Ovary (tissue), 9 donors: ENCODE results near the gene ATP6V0E1. TPM values are rescaled to one million over a fixed set of nuclear protein-coding genes. Genes with fewer than 3 reads are reported as not detected.
A peak's percentile ranks its signal among the peaks of the same experiment; 100 is the strongest.

Source experiments
- DNase-seq, 5 donors: peaks; one replicate each; pipeline ENCODE4 v3.0.0-alpha.2; 2019 to 2020
- H3K27ac ChIP-seq, 2 donors: fragments of 200-600 bp; one replicate each; pipeline versions ENCODE4 v1.5.1 to v1.8.0; 2019 to 2022
- H3K27me3 ChIP-seq: fragments of 200-600 bp; one replicate; pipeline ENCODE4 v1.8.0; 2022
- H3K36me3 ChIP-seq: fragments of 200-600 bp; sonication (generic); one replicate; pipeline ENCODE4 v1.5.1; 2019
- H3K4me1 ChIP-seq: one replicate; pipeline ENCODE4 v1.8.1; 2013; ENCODE audit warnings: mild to moderate bottlenecking, moderate library complexity; ENCODE audit not compliant: insufficient read depth
- H3K4me3 ChIP-seq: fragments of 200-600 bp; sonication (generic); one replicate; pipeline ENCODE4 v1.5.1; 2017
- H3K9me3 ChIP-seq, 2 donors: fragments of 200-600 bp in 1 of 2; sonication (generic) in 1 of 2; one replicate each; pipeline versions ENCODE4 v1.5.1 to v1.8.1; 2013 to 2019; ENCODE audit warnings: mild to moderate bottlenecking in 1 of 2, moderate library complexity in 1 of 2
- EP300 ChIP-seq: sonication (generic); formaldehyde crosslinking; IDR thresholded peaks from one replicate; pipeline ENCODE4 v1.6.1; 2017; ENCODE audit warnings: antibody characterized with exemption
- POLR2A ChIP-seq: fragments of 450-650 bp; IDR thresholded peaks from one replicate; pipeline ENCODE4 v1.6.1; 2017; ENCODE audit warnings: antibody characterized with exemption, mild to moderate bottlenecking, moderate library complexity
- WGBS, 3 donors: extraction: QIAGEN DNeasy Blood & Tissue Kit in 1 of 3; methylation state at CpG; one replicate each; pipeline versions ENCODE4 v1.1.5 to v1.1.7; 2013 to 2017; 5-methylcytosine and 5-hydroxymethylcytosine counted together
- intact Hi-C, 4 donors: fragments of 100-400 bp; cut with DNase I; formaldehyde crosslinking; loops; one replicate each; pipeline versions ENCODE4 v1.11.0 to v1.15.1; 2022 to 2023
- polyA plus RNA-seq, 2 donors: library from polyadenylated mRNA; stranded (reverse); fragments of 200-250 nt in 1 of 2; fragments of 350-450 nt in 1 of 2; fragmentation: Illumina TruSeq in 1 of 2; extraction: RNeasy Lipid Tissue Mini Kit (QIAGEN cat#74804) in 1 of 2; gene quantifications; one replicate each; pipeline ENCODE4 v1.2.3, GENCODE V29; 2013 to 2014
- total RNA-seq, 7 donors: library from RNA; depleted of rRNA in 2 of 7; stranded (reverse); fragments of >200 nt in 2 of 7; fragmentation: NEBNext Ultra II Directional in 3 of 7; extraction: Animal tissue kit (Norgen Biotek cat#: 25700) in 3 of 7; gene quantifications; one replicate each; pipeline versions ENCODE4 v1.1.0 to v1.2.4, GENCODE V29; 2016 to 2023
- TF ChIP-seq, protein P1 (sequence below), 3 donors: fragments of 450-650 bp in 2 of 3; fragments of 200-600 bp in 1 of 3; IDR thresholded peaks; one replicate each; pipeline versions ENCODE4 v1.5.1 to v1.8.0; 2016 to 2022; ENCODE audit warnings: antibody characterized with exemption in 3 of 3, mild to moderate bottlenecking in 1 of 3
- donor health status: DM: no; HTN: no; CAD: no; lungs with moderate emphysema.
- donor health status: DM: no; HTN: no; CAD: no.
- donor health status: Bipolar disorder and iron deficiency.
- donor health status: DM: yes; HTN: yes; CAD: no.
- donor health status: DM: no; HTN: no; CAD: no.
- donor health status: DM: yes; HTN: yes; CAD: no.

ATP6V0E1 gene
- total and polyA plus RNA-seq, 9 donors = 99.7 to 376 (median 164) TPM

DNA sequence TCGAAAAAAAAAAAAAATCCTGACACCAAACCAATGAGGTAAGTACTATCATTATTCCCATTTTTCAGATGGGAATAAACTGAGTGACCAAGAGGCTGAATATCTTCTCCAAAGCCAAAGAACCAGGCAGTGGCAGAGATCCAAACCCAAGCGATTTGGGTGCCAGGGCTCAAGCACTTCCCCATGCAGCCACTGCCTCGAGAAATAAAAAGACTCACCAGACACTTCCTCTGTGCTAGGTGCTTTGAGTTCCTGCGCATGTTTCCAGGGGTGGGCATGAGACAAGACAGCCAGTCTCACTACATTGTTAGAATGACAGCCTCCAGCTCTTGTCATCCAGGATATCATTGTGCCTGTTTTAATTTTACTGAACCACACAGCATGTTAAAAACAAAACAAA, 26.6 kb upstream of the ATP6V0E1 start:
- H3K27me3 ChIP-seq = no peaks in the 10 kb centered on the region
- peaks cover 10% of the 10 kb centered on the region for H3K4me1 ChIP-seq
- H3K9me3 ChIP-seq = no peaks in the 10 kb centered on the region
- no peak for DNase-seq
- intact Hi-C loops = loop anchor here in 1 of 4 donors (5.0 kb wide), 1 partner anchor 850 kb away; no protein-coding TSS in a partner anchor
- WGBS, 3 donors = 71 to 81% (median 78%) methylated on average over 4 of the region's 4 CpGs
- no peak overlapping the region for H3K4me3 ChIP-seq
- TF ChIP-seq EP300 (no peak), POLR2A (no peak)
- TF ChIP-seq, protein P1, sequence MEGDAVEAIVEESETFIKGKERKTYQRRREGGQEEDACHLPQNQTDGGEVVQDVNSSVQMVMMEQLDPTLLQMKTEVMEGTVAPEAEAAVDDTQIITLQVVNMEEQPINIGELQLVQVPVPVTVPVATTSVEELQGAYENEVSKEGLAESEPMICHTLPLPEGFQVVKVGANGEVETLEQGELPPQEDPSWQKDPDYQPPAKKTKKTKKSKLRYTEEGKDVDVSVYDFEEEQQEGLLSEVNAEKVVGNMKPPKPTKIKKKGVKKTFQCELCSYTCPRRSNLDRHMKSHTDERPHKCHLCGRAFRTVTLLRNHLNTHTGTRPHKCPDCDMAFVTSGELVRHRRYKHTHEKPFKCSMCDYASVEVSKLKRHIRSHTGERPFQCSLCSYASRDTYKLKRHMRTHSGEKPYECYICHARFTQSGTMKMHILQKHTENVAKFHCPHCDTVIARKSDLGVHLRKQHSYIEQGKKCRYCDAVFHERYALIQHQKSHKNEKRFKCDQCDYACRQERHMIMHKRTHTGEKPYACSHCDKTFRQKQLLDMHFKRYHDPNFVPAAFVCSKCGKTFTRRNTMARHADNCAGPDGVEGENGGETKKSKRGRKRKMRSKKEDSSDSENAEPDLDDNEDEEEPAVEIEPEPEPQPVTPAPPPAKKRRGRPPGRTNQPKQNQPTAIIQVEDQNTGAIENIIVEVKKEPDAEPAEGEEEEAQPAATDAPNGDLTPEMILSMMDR (IDR thresholded peaks at IDR 0.05) = no peak
- no peaks in the 10 kb centered on the region for H3K36me3 ChIP-seq
- H3K27ac ChIP-seq = no peak overlapping the region

GRCh38 chr5:172957458-172957857, 26.1 kb upstream of the ATP6V0E1 start:
- TF ChIP-seq POLR2A (no peak), EP300 (no peak)
- TF ChIP-seq, protein P1 (IDR thresholded peaks at IDR 0.05) = no peak
- no peak overlapping the region for H3K4me3 ChIP-seq
- H3K36me3 ChIP-seq = no peaks in the 10 kb centered on the region
- intact Hi-C loops = loop anchor here in 1 of 4 donors (5.0 kb wide), 1 partner anchor 850 kb away; no protein-coding TSS in a partner anchor
- 51 to 58% (median 53%) methylated on average over 5 of the region's 5 CpGs for WGBS, 3 donors
- DNase-seq = no peak
- H3K9me3 ChIP-seq = no peaks in the 10 kb centered on the region
- H3K4me1 ChIP-seq = peaks cover 10% of the 10 kb centered on the region
- no peaks in the 10 kb centered on the region for H3K27me3 ChIP-seq
- no peak overlapping the region for H3K27ac ChIP-seq

DNA sequence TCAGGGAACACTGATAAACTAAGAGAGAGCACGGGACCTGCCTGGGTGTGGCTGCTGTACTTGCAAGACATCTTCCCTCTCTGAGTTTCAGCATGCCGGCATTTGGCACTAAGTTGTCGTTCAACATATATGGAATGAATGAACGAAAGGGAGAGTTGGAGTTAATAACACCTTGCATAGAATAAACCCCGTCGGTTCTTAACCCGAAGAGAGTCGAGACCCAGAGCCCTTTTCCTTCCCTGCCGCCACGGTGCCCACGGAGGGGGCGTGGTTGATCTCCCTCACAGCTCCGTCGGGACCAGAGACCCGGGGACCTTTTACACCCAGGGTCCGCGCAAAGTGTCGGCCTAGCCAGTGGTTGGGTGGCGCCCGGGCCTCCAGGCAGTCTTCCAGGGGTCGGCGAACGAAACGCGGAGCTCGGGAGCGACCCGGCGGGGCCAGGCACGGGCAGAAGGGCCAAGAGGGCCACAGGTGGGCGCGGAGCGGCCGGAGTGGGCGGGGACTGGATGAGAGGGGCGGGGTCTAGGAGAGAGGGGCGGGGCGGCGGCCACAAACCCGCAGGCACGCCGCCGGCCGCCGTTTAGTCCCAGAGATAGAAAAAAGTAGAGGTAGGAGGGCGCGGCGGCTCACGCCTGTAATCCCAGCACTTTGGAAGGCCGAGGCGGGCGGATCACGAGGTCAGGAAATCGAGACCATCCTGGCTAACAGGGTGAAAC, 25.1 kb upstream of the ATP6V0E1 start:
- DNase-seq = peak; percentile 62 to 79 (median 74)
- H3K27ac ChIP-seq = peak overlapping the region in 1 of 2 donors; percentile 73
- peak overlapping the region; percentile 88 for H3K4me3 ChIP-seq
- WGBS, 3 donors = 1 to 3% (median 2%) methylated on average over 49 to 54 of the region's 54 CpGs
- H3K4me1 ChIP-seq = peaks cover 10% of the 10 kb centered on the region
- TF ChIP-seq EP300 (no peak), POLR2A (no peak)
- TF ChIP-seq, protein P1 (IDR thresholded peaks at IDR 0.05) = no peak
- intact Hi-C loops = loop anchor here in 1 of 4 donors (5.0 kb wide), 1 partner anchor 851 kb away; no protein-coding TSS in a partner anchor
- H3K27me3 ChIP-seq = no peaks in the 10 kb centered on the region
- H3K36me3 ChIP-seq = no peaks in the 10 kb centered on the region
- no peaks in the 10 kb centered on the region for H3K9me3 ChIP-seq

DNA sequence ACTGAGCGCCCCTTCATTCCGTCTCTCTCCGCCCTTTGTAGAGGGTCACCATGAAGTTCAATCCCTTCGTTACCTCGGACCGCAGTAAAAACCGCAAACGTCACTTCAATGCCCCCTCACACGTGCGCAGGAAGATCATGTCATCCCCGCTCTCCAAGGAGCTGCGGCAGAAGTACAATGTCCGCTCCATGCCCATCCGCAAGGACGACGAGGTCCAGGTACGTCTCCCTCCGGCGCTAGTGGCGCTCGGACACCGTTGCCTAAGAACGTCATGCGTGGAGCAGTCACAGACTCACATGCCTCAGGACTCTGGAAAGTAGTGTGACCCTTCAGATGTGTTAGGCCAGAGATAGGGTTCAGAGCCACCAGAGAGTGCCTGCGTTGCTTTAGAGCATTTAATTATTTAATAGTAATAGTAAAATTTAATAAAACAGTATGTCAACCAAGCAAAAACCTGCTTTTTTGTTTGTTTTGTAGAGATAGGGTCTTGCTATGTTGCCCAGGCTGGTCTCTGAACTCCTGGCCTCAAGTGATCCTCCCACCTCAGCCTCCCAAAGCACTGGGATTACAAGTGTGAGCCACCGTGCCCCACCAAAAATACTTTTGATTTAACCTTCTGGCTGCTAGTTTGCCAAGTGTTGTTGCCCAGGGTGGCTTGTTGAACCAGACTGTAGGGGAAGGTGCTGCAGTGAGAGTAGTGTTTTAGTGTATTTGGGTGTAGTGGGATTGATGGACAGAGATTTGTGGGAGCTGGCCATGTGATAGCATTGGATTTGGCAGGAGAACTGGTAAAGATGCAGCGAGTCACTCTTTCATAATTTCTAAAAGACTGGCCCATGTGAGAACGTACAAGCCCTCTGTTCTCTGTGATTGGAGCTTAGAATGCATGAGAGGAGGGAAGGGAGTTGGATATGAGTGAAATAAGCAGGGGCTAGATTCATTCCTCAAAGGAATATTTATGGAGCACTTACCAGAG, 23.5 kb upstream of the ATP6V0E1 start:
- WGBS, 3 donors = 10 to 15% (median 11%) methylated on average over 28 of the region's 28 CpGs
- intact Hi-C loops = loop anchor here in 1 of 4 donors (5.0 kb wide), 1 partner anchor 853 kb away; no protein-coding TSS in a partner anchor
- Histone ChIP-seq H3K4me3 (peak overlapping the region; percentile 88), H3K36me3 (no peaks in the 10 kb centered on the region), H3K27me3 (no peaks in the 10 kb centered on the region), H3K27ac (no peak overlapping the region), H3K4me1 (peaks cover 10% of the 10 kb centered on the region), H3K9me3 (no peaks in the 10 kb centered on the region)
- TF ChIP-seq, protein P1 (IDR thresholded peaks at IDR 0.05) = no peak
- no peak for TF ChIP-seq POLR2A
- TF ChIP-seq EP300 = no peak
- DNase-seq = peak in 1 of 5 donors; percentile 35
